HCT116 (cell line): ENCODE measurements around the gene LIPA.

Experiments used
- EZH2 ChIP-seq: fragments of 200-600 bp; sonication (generic); IDR thresholded peaks from 2 replicates; pipeline ENCODE4 v1.6.1; 2017; ENCODE audit warnings: antibody characterized with exemption, mixed run types
- YY1 ChIP-seq: IDR thresholded peaks from 2 replicates; pipeline ENCODE4 v1.6.1; 2011; ENCODE audit warnings: low read length, low read depth, moderate library complexity, mild to moderate bottlenecking; ENCODE audit not compliant: insufficient replicate concordance; ENCODE audit errors: extremely low read depth
- ZNF274 ChIP-seq: fragments of 200-500 bp; sonication (Bioruptor generic); IDR thresholded peaks from 2 replicates; pipeline ENCODE4 v1.6.1; 2014; ENCODE audit warnings: mild to moderate bottlenecking, low read depth, low read length, inconsistent platforms
- TF ChIP-seq, protein P1 (sequence below), 3 experiments: fragments of 200-600 bp in 1 of 3; sonication (generic) in 1 of 3; IDR thresholded peaks in 2 of 3; conservative IDR thresholded peaks in 1 of 3; 2 replicates each; pipeline ENCODE4 v1.5.1; 2012 to 2017; ENCODE audit warnings: low read depth in 2 of 3, low read length in 2 of 3, antibody characterized with exemption in 1 of 3, borderline replicate concordance in 1 of 3, control low read depth in 1 of 3, mild to moderate bottlenecking in 1 of 3, mixed read lengths in 1 of 3, mixed run types in 1 of 3, moderate library complexity in 1 of 3; ENCODE audit not compliant: insufficient read depth in 1 of 3

DNA sequence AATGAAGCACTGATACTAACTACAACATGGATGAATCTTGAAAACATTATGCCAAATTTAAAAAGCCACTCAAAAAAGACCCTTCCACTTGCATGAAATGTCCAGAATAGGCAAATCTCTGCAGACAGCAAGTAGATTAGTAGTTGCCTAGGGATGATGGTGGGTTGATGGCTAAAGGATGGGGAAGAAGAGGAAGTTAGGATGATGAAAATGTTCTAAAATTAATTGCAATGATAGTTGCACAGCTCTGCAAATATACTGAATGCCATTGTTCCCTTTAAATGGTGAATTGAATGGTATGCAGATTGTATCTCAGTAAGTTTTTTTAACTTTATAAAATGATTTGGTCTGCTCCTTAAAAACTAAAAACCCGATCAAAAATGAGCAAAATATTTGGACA lies 7.3 kb upstream of the LIPA start:
- TF ChIP-seq, protein P1, sequence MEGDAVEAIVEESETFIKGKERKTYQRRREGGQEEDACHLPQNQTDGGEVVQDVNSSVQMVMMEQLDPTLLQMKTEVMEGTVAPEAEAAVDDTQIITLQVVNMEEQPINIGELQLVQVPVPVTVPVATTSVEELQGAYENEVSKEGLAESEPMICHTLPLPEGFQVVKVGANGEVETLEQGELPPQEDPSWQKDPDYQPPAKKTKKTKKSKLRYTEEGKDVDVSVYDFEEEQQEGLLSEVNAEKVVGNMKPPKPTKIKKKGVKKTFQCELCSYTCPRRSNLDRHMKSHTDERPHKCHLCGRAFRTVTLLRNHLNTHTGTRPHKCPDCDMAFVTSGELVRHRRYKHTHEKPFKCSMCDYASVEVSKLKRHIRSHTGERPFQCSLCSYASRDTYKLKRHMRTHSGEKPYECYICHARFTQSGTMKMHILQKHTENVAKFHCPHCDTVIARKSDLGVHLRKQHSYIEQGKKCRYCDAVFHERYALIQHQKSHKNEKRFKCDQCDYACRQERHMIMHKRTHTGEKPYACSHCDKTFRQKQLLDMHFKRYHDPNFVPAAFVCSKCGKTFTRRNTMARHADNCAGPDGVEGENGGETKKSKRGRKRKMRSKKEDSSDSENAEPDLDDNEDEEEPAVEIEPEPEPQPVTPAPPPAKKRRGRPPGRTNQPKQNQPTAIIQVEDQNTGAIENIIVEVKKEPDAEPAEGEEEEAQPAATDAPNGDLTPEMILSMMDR (IDR thresholded peaks at IDR 0.05 in 2 of 3, conservative IDR thresholded peaks at IDR 0.05 in 1 of 3; ENCODE audit: borderline replicate concordance in 1 of 3, insufficient read depth in 1 of 3, low read depth in 2 of 3, low read length in 2 of 3), result no peak
- TF ChIP-seq EZH2, result no peak
- no peak for TF ChIP-seq ZNF274
- no peak for TF ChIP-seq YY1
